ENCODE data around the gene LTBP3. TPM values are rescaled to one million over a fixed set of nuclear protein-coding genes. Genes with fewer than 3 reads are reported as not detected.

LTBP3 gene
- total RNA-seq, 1 donor, result 23.7 TPM

DNA sequence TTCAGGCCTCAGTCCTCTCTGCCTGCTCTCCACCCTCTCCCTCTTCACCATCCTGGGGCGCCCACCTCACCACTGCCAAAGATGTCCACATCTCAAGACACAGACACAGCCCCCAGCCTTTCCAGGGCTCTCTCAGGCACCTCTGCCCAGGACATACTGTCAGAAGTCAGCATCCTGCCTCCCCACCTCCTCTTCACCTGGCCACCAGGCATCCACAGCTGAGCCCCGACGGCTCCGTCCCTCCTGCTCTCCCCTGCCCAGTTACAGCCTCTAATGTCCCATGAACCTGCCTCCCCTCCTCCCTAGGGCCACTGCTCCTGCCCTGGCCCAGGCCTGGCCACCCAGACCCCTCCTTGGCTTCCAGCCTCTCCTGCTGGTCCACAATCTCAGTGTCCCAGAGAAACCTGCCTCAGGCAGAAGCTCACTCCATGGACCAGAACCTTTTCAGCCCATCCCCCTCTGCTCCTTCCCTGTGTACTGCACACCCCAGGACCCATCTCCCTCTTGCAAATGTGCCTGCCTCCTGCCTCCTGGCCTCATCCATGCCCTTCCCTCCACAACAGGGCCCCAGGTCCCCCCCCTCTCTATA lies 3.2 kb downstream of the LTBP3 start:
- no peak overlapping the region for H3K4me3 ChIP-seq (ENCODE audit: low read depth, low read length)
- TF ChIP-seq, protein P1, sequence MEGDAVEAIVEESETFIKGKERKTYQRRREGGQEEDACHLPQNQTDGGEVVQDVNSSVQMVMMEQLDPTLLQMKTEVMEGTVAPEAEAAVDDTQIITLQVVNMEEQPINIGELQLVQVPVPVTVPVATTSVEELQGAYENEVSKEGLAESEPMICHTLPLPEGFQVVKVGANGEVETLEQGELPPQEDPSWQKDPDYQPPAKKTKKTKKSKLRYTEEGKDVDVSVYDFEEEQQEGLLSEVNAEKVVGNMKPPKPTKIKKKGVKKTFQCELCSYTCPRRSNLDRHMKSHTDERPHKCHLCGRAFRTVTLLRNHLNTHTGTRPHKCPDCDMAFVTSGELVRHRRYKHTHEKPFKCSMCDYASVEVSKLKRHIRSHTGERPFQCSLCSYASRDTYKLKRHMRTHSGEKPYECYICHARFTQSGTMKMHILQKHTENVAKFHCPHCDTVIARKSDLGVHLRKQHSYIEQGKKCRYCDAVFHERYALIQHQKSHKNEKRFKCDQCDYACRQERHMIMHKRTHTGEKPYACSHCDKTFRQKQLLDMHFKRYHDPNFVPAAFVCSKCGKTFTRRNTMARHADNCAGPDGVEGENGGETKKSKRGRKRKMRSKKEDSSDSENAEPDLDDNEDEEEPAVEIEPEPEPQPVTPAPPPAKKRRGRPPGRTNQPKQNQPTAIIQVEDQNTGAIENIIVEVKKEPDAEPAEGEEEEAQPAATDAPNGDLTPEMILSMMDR (IDR thresholded peaks at IDR 0.05; ENCODE audit: insufficient read depth, low read depth, low read length), result no peak

DNA sequence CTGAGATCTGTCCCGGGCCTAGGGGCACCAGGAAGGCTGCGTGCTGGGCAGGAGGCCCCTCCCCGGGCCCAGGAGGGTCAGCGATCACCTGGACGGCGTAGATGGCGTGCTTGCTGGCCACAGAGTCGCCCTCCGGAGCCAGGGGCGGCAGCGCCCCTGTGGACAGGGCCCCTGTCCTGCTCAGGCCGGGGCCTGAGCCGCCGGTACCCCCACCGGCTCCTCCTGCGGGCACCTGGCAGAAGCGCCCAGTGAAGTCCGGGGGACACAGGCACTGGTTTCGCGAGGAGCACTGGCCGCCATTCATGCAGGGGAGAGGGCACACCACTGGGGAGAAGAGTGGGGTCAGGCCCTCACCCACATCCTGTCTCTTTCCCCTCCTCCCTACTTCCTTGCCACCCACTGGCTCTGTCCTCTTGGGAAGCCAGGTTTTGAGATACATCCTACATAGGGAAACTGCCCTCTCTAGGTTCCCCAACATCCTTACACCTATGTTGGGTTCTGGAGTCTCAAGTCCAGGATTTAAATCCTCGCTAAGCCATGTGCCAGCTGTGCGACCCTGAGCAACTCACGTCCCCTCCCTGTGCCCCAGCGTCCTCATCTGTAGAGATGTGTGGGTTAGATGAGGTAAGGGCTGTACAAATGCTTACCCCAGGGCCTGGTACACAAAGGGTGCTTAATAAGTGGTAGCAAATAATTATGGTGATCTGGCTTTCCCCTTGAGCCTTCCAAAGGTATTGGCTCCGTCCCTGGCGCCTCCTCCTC lies 3.9 kb downstream of the LTBP3 start:
- DNase-seq (ENCODE audit: low read depth), result no peak
- TF ChIP-seq, protein P1 (IDR thresholded peaks at IDR 0.05; ENCODE audit: insufficient read depth, low read depth, low read length), result no peak
- no peak overlapping the region for H3K4me3 ChIP-seq (ENCODE audit: low read depth, low read length)

More for the DNA sequence above, 3.2 kb downstream of the LTBP3 start:
- no peak for DNase-seq (ENCODE audit: low read depth)

DNA sequence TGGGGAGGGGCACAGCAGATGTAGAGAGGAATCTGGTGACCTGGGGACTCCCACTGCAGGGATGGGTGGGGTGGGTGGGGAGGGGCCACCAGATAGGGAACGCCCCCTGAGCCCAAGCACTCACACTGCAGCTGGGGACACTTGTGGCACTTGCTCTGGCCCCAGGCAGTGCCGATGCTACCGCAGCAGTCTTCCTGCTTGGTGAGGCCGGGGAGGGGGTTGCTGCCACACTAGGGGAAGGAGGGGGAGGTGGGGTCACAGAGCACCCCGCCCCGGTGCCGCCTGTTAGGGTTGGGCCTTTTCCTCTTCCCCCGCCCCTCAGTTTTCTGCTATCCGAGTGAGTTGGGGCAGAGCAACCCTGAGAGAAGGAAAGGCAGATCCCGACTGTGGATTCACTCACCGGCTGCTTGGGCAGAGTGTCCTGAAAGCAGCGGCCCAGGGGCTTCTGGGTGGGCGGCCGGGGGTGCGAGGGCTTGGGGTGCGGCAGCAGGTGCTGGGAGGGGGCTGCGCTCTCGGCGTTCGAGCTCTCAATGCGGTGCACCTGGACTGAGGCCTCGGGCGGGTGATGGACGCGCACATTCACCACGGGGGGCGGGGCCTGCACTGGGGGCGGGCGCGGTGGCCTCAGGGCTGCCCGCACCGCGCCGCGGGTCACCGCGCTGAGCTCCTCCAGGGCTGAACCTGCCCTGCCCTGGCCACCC lies 4.7 kb downstream of the LTBP3 start:
- no peak overlapping the region for H3K4me3 ChIP-seq (ENCODE audit: low read depth, low read length)
- no peak for DNase-seq (ENCODE audit: low read depth)
- TF ChIP-seq, protein P1 (IDR thresholded peaks at IDR 0.05; ENCODE audit: insufficient read depth, low read depth, low read length), result no peak

GRCh38 chr11:65552388-65552951 lies 5.7 kb downstream of the LTBP3 start:
- H3K4me3 ChIP-seq (ENCODE audit: low read depth, low read length), result no peak overlapping the region
- DNase-seq (ENCODE audit: low read depth), result no peak
- TF ChIP-seq, protein P1 (IDR thresholded peaks at IDR 0.05; ENCODE audit: insufficient read depth, low read depth, low read length), result no peak

- peak; percentile 41 for DNase-seq (ENCODE audit: low read depth)
- TF ChIP-seq, protein P1 (IDR thresholded peaks at IDR 0.05; ENCODE audit: insufficient read depth, low read depth, low read length), result peak; percentile 56
- H3K4me3 ChIP-seq (ENCODE audit: low read depth, low read length), result no peak overlapping the region
These were observed 6.4 kb downstream of the LTBP3 start for GRCh38 chr11:65551572-65552387.

- no peak for DNase-seq (ENCODE audit: low read depth)
- TF ChIP-seq, protein P1 (IDR thresholded peaks at IDR 0.05; ENCODE audit: insufficient read depth, low read depth, low read length), result no peak
These were observed 9.1 kb downstream of the LTBP3 start for GRCh38 chr11:65549096-65549495.

More at GRCh38 chr11:65549096-65549495, 9.1 kb downstream of the LTBP3 start:
- no peak overlapping the region for H3K4me3 ChIP-seq (ENCODE audit: low read depth, low read length)
